GM12865 (cell line): ENCODE data around the gene CNTLN.
"Not testable (repeated sequence)": the region's sequence is repeated elsewhere in the genome, so short reads cannot be mapped to it uniquely, and the experiment has no call there.

ENCODE experiments used
- DNase-seq: peaks from one replicate; pipeline ENCODE4 v3.0.0; 2010; ENCODE audit warnings: low read depth
- H3K4me3 ChIP-seq: 2 replicates; pipeline ENCODE4 v1.5.1; 2011; ENCODE audit warnings: mild to moderate bottlenecking, low read depth, low read length, control low read depth
- CTCF ChIP-seq: IDR thresholded peaks from 2 replicates; pipeline ENCODE4 v1.5.1; 2011; ENCODE audit warnings: low read length, control low read depth, low read depth, inconsistent platforms; ENCODE audit not compliant: insufficient read depth; ENCODE audit errors: missing control alignments

CNTLN gene

DNA sequence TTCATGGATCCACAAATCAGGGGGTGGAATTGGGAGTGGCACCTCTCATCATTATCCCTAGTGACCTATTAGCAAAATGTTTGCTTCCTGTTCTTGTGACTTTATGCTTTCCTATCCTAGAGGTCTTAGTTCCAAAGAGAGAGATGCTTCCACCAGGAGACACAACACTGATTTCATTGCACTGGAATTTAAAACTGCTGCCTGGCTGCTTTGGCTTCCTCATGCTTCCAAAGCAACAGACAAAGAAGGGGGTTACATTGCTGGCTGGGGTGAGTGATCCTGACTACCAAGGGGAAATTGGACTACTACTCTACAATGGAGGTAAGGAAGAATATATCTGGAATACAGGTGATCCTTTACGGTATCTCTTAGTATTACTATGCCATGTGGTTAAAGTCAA lies 374.9 kb downstream of the CNTLN start:
- H3K4me3 ChIP-seq, result no peak overlapping the region
- no peak for TF ChIP-seq CTCF
- no peak for DNase-seq

- TF ChIP-seq CTCF, result no peak
- H3K4me3 ChIP-seq, result no peak overlapping the region
- DNase-seq, result no peak
Observed at GRCh38 chr9:17519761-17520160, 384.9 kb downstream of the CNTLN start.

DNA sequence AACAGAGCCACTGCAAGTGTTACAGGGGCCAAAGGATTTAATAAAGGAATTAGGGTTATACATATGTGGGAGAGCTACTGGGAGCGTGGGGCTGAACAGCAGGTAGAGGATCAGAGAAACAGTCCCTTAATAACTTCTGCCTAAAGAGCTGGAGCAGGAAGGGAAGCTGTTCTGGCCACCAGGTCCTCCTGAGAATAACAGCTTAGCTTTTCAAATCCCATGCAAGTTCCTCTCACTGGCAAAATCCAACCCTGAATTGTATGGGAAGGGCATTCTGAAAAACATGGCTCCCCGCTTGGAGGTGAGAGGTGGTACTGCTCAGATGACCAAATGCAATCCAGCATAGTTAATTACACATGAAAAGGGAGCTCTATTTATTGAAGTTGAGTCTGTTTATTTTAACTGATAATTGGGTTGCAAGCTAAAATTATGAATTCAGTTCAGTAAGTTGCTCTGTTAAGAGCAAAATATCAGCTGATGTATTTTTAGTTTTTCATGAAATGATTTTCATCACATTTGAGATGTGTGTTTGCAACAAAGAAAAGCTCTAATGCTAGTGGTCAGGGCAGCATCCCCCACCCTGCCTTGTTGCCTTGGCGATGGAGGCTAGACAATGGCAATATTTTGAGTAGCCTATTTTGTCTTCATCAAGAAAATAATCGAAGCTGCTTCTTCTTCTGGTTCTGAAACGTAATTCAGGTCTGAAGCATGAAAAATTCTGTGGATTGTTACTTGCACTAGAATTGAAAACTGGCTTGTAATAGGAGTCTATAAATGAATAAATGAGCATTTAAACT lies 385.6 kb downstream of the CNTLN start:
- TF ChIP-seq CTCF, result no peak
- H3K4me3 ChIP-seq, result no peak overlapping the region
- no peak for DNase-seq

DNA sequence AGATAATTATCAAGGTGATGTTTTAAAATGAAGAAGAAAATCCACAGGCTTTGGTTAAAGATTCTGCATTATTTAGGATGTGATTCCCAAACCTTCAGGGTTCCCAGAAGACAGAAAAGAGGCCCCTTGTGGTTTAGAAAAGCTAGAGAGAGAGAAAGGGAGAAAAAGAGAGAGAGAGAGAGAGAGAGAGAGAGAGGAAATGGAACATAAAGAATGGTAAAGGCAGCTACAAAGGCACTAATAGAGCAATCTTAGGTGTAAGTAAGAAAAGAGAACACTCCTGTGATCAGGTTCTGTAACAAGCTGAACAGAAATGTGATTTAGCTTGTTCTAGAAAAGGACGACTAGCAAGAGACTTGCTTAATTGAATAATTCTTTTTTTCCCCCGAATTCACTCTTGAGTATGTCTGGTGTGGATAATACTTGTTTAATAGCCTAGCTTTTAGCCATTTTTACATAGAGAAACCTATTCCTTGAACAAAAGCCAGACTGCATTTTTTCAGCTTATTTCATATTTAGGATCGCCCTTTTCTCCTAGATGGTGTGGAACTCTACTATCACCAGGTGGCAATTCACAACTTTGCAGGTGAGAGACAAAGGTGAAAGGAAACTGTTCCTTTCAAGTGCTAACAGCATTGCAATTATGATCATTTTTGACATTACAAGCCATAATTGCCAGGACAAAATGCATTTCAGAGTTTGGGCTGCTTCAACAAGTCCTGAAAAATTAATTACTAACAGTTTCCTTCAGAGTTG lies 386.4 kb downstream of the CNTLN start:
- DNase-seq, result no peak
- no peak for TF ChIP-seq CTCF
- H3K4me3 ChIP-seq, result no peak overlapping the region

GRCh38 chr9:17526726-17527125 lies 391.9 kb downstream of the CNTLN start:
- not testable (repeated sequence) for H3K4me3 ChIP-seq, DNase-seq

GRCh38 chr9:17528859-17529258 lies 394.0 kb downstream of the CNTLN start:
- DNase-seq, result no peak
- TF ChIP-seq CTCF, result no peak
- no peak overlapping the region for H3K4me3 ChIP-seq

DNA sequence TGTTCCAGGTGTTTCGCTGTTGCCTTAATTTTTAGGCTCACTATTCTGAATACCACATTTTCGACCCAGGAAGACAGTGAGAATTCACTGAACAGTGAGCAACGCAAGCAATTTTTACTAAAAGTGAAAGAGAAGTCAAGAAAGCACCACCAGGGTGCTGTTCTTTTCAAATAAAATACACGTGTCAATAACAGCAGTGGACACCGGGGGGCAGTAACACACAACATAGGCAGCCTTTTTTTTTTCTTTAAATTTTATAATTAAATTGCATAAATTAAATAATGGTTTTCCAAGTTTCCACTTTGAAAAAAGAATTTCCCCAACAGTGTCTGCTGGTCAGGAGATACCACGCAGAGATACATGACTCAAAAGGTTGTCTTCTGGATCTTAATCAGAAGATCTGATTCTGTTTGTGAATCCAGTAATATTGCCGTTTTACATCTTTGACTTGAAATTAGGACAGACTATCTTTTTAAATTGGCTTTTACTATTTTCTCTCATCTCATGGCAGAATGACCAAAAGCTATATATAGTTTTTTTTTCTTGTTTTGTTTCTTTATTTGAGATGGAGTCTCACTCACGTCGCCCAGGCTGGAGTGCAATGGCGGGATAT lies 396.9 kb downstream of the CNTLN start:
- TF ChIP-seq CTCF, result peak; percentile 55
- H3K4me3 ChIP-seq, result no peak overlapping the region
- DNase-seq, result peak; percentile 50
